Smooth muscle cell (in vitro differentiated cells): Measurements from ENCODE around the gene CPA5. TPM values are rescaled to one million over a fixed set of nuclear protein-coding genes. Genes with fewer than 3 reads are reported as not detected.

ENCODE experiments used
- DNase-seq: peaks from one replicate; lab custom pipeline; 2025; ENCODE audit not compliant: unreplicated experiment; lab: John Stamatoyannopoulos, UW
- H2AFZ ChIP-seq: fragments of 200-600 bp; sonication (generic); 2 replicates; pipeline ENCODE4 v1.6.0; 2016; ENCODE audit warnings: antibody characterized with exemption, low read depth, mild to moderate bottlenecking
- H3F3A ChIP-seq: fragments of 200-600 bp; sonication (generic); 2 replicates; pipeline ENCODE4 v1.6.0; 2017; ENCODE audit warnings: antibody characterized with exemption, low read depth
- H3K27ac ChIP-seq: fragments of 200-600 bp; sonication (generic); 2 replicates; pipeline ENCODE4 v1.5.1; 2016; ENCODE audit warnings: low read depth, mild to moderate bottlenecking
- H3K27me3 ChIP-seq: fragments of 200-600 bp; sonication (generic); 2 replicates; pipeline ENCODE4 v1.6.1; 2016; ENCODE audit warnings: low read depth, mild to moderate bottlenecking
- H3K36me3 ChIP-seq: fragments of 200-600 bp; sonication (generic); 2 replicates; pipeline ENCODE4 v1.5.1; 2016; ENCODE audit warnings: low read depth
- H3K4me1 ChIP-seq: fragments of 200-600 bp; sonication (generic); 2 replicates; pipeline ENCODE4 v1.5.1; 2016; ENCODE audit warnings: low read depth
- H3K4me2 ChIP-seq: fragments of 200-600 bp; sonication (generic); 2 replicates; pipeline ENCODE4 v1.6.0; 2016; ENCODE audit warnings: mild to moderate bottlenecking
- H3K4me3 ChIP-seq: fragments of 200-600 bp; sonication (generic); 2 replicates; pipeline ENCODE4 v1.5.1; 2016; ENCODE audit warnings: mild to moderate bottlenecking
- H3K79me2 ChIP-seq: fragments of 200-600 bp; sonication (generic); 2 replicates; pipeline ENCODE4 v1.6.0; 2016; ENCODE audit warnings: low read depth, mild to moderate bottlenecking
- H3K9ac ChIP-seq: fragments of 200-600 bp; sonication (generic); 2 replicates; pipeline ENCODE4 v1.6.0; 2016; ENCODE audit warnings: low read depth
- H3K9me3 ChIP-seq: fragments of 200-600 bp; sonication (generic); replicated peaks from 2 replicates; pipeline ENCODE4 v1.5.1; 2016; ENCODE audit warnings: low read depth
- H4K20me1 ChIP-seq: fragments of 200-600 bp; sonication (generic); 2 replicates; pipeline ENCODE4 v1.6.0; 2016; ENCODE audit warnings: low read depth
- CTCF ChIP-seq: fragments of 200-600 bp; sonication (generic); IDR thresholded peaks from 2 replicates; pipeline ENCODE4 v1.5.1; 2017; ENCODE audit warnings: borderline replicate concordance, mild to moderate bottlenecking, antibody characterized with exemption; ENCODE audit not compliant: insufficient read depth, poor library complexity, severe bottlenecking
- WGBS: methylation state at CpG from one replicate; pipeline ENCODE4 v1.1.7; 2016; ENCODE audit warnings: low lambda C conversion rate; 5-methylcytosine and 5-hydroxymethylcytosine counted together
- polyA plus RNA-seq: library from polyadenylated mRNA; unstranded; fragments of >200 nt; fragmentation: Nextera tagmentation; extraction: Ambion mirVana; gene quantifications from 2 replicates; pipeline ENCODE4 v1.2.1, GENCODE V29; 2016
- total RNA-seq: library from RNA; depleted of rRNA; stranded (reverse); fragments of >200 nt; gene quantifications from 2 replicates; pipeline ENCODE4 v1.2.3, GENCODE V29; 2014

The CPA5 gene
- total and polyA plus RNA-seq, 2 experiments from 2014 or later: not detected

- Histone ChIP-seq H3K4me1 (peaks cover 12% of the 10 kb centered on the region), H3F3A (peaks cover 2% of the 10 kb centered on the region), H3K4me2 (peak overlapping the region; percentile 48), H3K27ac (peak overlapping the region; percentile 42), H3K27me3 (no peaks in the 10 kb centered on the region), H3K36me3 (no peaks in the 10 kb centered on the region), H3K9me3 (no peaks in the 10 kb centered on the region), H3K4me3 (no peak overlapping the region), H4K20me1 (no peaks in the 10 kb centered on the region), H2AFZ (peak overlapping the region; percentile 43), H3K79me2 (no peaks in the 10 kb centered on the region), H3K9ac (no peak overlapping the region)
- WGBS: 62% methylated on average over 10 of the region's 10 CpGs
- DNase-seq: no peak
- no peak for TF ChIP-seq CTCF
Measured at GRCh38 chr7:130379532-130379920, 34.9 kb downstream of the CPA5 start.

GRCh38 chr7:130379921-130380860 lies 35.6 kb downstream of the CPA5 start, which contains the start of gene CPA1:
Gene CPA1, plus strand, starts transcription at chr7:130380494. Its CDS starts 27 bp downstream, at chr7:130380521.
- Histone ChIP-seq H3K4me2 (peak within 1 kb of the TSS; percentile 48), H3F3A (no peaks in the 10 kb centered on the region), H3K9ac (no peak within 1 kb of the TSS), H2AFZ (peak within 1 kb of the TSS; percentile 43), H3K27me3 (no peaks in the 10 kb centered on the region), H3K36me3 (no peaks in the 10 kb centered on the region), H4K20me1 (no peaks in the 10 kb centered on the region), H3K79me2 (no peaks in the 10 kb centered on the region), H3K4me1 (peaks cover 12% of the 10 kb centered on the region), H3K4me3 (no peak within 1 kb of the TSS), H3K9me3 (no peaks in the 10 kb centered on the region), H3K27ac (peak within 1 kb of the TSS; percentile 42)
- no peak for DNase-seq
- no peak for TF ChIP-seq CTCF
- WGBS: 42% methylated on average over 19 of the region's 20 CpGs

GRCh38 chr7:130380861-130381455 lies 36.3 kb downstream of the CPA5 start:
- Histone ChIP-seq H3K4me3 (no peak overlapping the region), H3K4me2 (no peak overlapping the region), H3K27me3 (no peaks in the 10 kb centered on the region), H3K36me3 (no peaks in the 10 kb centered on the region), H3K4me1 (peaks cover 12% of the 10 kb centered on the region), H4K20me1 (no peaks in the 10 kb centered on the region), H3F3A (no peaks in the 10 kb centered on the region), H3K79me2 (no peaks in the 10 kb centered on the region), H3K9me3 (no peaks in the 10 kb centered on the region), H2AFZ (peak overlapping the region; percentile 43), H3K27ac (no peak overlapping the region), H3K9ac (no peak overlapping the region)
- TF ChIP-seq CTCF: no peak
- no peak for DNase-seq
- 96% methylated on average over 7 of the region's 7 CpGs for WGBS
